GM21528 (cell line): ENCODE data around the gene SLC27A5.
"Not testable (repeated sequence)": the region's sequence is repeated elsewhere in the genome, so short reads cannot be mapped to it uniquely, and the experiment has no call there.

Source experiments
- ATAC-seq: cut with Tn5 transposase; IDR thresholded peaks from one replicate; pipeline ENCODE4 v1.9.1; 2021; ENCODE audit warnings: mild to moderate bottlenecking, moderate library complexity; ENCODE audit not compliant: unreplicated experiment, low FRiP score

SLC27A5 gene

DNA sequence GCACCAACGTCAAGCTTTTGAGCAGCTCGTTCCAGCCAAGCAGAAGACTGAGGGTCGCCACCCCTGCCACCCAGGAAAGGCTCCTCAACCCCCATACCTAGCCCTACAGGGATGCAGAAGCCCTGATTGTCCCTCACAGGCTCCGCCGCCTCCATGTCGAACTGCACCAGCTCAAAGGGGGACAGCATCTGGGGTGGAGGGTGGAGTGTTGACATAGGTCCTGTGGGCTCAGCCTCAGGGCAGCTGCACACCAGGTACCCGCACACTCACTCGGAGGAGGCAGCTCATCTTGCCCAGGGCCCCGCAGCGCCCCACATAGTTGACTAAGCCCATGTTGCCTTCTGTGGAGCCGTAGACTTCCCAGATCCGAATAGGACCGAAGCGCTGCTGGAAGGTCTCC is 11.6 kb downstream of the SLC27A5 start:
- ATAC-seq = no peak

GRCh38 chr19:58499021-58499927 is 12.5 kb downstream of the SLC27A5 start:
- ATAC-seq = peak; percentile 80

DNA sequence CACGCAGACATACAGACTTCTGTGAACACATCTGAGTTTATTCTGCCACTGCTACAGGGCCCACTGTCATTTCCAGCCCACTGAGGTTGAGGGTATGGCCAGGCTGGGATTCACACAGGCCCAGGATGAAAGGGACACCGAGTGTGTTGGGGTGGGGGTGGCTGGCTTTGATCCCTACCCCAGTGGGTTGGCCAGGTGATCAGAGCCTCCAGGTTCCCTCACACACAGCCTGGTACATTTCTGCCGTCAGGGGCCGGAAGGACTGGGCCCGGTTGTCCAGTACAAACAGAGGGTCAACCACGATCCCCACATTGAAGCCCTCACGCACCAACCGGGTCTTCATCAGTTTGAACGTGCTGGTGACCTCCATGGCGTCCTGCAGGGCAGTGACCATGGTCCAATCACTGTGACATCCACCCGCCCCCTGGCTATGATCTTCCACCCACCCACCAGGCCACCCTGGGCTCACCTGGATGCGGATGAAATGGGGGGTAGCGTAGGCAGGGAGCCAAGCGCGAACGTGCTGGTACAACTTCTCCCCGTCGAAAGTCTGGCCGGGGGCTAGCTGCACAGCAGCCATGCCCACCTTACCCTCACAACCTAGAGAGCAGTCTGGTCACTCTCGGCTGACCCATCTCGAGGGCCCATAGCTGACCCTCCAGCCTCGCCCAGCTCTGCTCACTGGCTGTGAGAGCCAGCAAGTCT is 13.3 kb downstream of the SLC27A5 start:
- no peak for ATAC-seq

DNA sequence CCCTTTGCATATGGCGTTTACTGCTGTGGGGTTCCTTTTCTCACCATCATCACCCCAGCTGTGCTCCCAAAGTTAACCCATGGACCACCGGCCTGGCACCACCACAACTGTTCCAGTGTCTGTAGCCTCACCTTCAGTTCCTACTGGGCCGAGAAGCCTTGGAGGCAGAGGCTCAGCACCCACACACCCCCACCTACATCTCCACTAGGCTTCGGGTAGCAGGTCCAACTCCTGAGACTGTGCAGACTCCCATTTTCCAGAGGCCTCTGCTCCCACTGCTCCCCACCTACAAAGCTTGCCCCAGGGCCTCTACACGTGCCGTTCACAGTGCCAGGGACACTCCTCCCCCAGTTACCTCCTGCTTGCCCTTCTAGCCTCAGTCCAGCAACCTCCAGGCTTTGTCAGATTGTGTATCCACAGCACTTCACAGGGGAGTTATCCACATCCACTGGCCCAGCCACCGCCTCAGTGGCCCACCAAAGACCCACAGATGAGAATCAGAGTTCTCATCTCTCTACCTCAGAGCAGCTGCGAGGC is 14.1 kb downstream of the SLC27A5 start:
- ATAC-seq = no peak

- ATAC-seq = no peak
Measured at GRCh38 chr19:58492265-58492664, 19.5 kb downstream of the SLC27A5 start.

DNA sequence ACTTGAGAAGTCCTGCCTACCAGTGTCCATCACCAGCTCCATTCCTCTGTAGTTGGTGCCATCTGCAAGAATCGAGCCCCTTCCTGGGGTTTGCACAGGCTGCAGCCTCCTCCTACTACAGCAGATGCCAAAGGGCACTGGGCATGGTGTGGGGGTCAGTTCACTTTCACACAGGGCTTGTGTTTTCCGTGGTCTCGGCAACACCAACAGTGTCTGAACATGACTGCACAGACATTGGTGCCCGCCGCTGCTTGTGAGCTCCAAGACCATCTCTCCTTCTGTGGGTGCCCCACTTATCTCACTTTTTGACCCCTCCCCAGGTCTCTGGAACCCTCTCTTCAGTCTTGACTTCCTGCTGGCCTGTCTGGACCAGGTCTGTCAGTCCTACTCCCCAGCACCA is 20.4 kb downstream of the SLC27A5 start:
- ATAC-seq = no peak

GRCh38 chr19:58484349-58484748 is 27.4 kb downstream of the SLC27A5 start:
- not testable (repeated sequence) for ATAC-seq

DNA sequence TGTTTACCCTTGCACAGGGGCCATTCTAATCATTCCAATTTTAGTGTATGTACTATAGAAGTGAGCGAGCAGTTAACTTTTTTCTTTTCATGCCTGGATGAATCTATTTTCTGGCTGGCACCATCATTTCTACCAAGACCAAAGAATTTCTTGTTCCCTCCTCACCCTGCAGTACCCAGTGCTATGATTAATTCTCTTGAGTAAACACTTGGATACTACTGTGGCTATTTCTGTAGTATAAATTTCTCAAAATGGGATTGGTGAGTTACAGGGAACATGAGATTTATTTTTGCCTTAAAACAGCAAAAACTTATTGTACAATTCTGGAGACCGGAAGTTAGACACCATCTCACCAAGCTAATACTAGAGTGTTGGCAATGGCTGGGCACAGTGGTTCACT is 28.0 kb downstream of the SLC27A5 start:
- ATAC-seq = no peak

GRCh38 chr19:58482372-58482771 is 29.4 kb downstream of the SLC27A5 start:
- ATAC-seq = no peak

DNA sequence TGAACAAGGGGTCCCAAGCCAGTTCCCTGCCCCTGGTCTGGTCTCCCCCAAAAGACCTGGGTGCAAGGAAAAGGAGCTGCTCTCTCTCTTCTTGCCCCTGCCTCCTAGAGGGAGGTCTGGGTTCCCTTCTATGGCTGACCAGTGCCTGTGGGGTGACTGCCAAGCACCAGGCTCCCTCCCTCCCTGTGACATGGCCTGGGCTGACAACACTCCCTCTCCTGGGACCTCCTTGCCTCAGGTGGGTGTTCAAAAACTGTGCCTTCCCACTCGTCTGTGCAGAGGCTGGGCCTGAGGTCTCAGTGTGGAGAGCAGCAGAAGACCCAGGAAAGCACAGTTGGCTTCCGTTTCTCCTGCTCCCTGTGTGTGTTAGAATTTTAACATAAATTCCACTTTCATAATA is 31.0 kb downstream of the SLC27A5 start:
- ATAC-seq = no peak

- ATAC-seq = no peak
Measured at GRCh38 chr19:58480481-58480830, 31.3 kb downstream of the SLC27A5 start.

DNA sequence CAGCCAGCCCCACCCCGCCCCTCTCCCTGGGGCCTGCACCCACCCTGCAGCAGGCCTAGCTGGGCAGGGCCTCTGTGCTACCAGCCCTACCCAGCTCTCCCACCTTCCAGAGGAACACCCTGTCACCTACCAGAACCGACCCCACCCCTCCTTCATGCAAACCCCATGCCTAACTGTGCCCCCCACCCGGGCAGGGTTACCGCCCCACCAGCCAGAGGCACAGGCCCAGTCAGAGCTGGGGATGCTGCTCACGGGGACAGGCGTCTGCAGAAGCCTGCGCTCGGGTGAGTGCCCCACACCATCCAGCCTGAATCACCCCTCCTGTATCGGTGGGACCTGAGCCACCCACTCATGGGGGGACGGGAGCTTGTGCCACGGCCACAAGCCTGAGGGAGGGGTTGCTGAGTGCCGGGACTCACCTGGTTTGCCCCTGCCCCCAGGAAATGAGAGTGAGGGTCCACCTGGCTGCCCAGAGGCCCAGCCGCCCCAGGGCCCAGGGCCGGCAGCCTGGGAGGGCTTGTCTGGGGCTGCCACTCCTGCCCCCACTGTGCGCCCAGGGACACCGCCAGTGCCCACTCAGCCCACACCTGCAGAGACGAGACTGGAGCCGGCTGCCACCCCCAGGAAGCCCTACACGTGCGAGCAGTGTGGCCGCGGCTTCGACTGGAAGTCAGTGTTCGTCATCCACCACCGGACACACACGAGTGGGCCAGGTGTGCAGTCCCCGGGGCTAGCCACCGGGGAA is 31.9 kb downstream of the SLC27A5 start:
- no peak for ATAC-seq

GRCh38 chr19:58479303-58479702 is 32.5 kb downstream of the SLC27A5 start:
- ATAC-seq = no peak

DNA sequence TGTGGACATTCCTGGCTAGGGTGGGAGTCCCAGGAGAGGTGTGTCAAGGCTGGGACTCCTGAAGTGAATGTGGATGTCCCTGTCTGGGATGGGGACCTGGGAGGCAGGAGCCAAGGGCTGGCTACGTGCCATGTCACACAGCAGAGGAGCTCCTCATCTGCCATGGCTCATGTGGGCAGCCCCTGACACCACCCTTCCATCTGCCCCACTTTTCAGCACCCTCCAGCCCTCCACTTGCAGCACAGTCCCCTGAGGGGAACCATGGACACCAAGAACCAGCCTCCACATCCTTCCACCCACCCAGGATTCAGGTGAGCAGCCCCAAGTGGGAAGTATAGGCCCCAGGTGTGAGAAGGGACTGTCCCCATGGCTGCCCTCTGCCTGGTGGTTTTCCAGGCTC is 33.9 kb downstream of the SLC27A5 start:
- no peak for ATAC-seq

DNA sequence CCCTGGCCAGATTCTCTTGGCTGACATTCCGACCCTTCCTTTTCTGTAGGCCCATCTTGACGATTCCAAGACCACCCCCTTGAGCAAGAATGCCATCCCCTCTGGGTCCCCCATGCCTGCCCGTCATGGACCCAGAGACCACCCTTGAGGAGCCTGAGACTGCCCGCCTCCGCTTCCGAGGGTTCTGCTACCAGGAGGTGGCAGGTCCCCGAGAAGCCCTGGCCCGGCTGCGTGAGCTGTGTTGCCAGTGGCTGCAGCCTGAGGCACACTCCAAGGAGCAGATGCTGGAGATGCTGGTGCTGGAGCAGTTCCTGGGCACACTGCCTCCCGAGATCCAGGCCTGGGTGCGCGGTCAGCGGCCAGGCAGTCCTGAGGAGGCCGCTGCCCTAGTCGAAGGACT is 34.7 kb downstream of the SLC27A5 start:
- no peak for ATAC-seq

- ATAC-seq = peak; percentile 12
Measured at GRCh38 chr19:58476498-58477015, 35.2 kb downstream of the SLC27A5 start.

DNA sequence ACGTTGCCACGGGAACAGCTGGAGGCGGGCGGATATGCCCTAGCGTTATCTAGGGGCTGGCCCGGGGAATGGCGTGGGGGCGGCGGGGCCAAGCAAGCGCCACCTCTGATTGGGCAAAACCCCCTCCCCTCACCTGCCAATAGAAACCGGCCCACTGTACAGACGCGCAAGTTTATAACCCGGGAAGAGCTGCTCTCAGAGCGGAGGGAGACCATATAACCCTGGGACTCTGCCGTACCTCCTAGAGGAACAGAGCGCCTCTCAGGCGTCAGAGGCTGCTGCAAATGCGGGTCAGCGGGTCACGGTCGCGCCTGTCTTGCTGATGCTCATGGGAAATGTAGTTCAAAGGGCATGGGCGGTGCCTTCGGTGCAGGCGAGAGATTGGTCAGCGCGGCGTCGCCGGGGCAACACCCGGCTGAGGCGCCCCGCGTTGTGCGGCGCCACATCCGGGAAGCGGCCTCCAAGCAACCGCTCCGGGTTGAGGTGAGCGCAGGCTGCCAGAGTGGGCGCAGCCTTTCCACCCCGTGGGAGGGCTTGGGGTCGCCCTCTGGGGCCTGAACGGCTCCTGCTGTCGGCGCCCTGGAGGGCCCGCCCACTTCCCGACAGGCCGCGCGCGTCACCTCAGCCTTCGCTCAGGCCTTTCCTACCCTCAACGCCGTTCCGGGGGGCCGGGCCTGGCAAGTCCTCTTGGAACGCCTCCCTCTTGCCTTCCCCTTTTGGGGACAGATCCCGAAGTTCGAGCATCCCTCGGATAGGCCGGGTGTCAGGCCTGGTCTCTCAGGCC is 35.9 kb downstream of the SLC27A5 start, which contains the start of gene ZNF446:
Gene ZNF446, plus strand, starts transcription at position 639 of the 784 bp plus-strand sequence. CDS start 867 bp downstream, outside the sequence.
- ATAC-seq = peak; percentile 79

DNA sequence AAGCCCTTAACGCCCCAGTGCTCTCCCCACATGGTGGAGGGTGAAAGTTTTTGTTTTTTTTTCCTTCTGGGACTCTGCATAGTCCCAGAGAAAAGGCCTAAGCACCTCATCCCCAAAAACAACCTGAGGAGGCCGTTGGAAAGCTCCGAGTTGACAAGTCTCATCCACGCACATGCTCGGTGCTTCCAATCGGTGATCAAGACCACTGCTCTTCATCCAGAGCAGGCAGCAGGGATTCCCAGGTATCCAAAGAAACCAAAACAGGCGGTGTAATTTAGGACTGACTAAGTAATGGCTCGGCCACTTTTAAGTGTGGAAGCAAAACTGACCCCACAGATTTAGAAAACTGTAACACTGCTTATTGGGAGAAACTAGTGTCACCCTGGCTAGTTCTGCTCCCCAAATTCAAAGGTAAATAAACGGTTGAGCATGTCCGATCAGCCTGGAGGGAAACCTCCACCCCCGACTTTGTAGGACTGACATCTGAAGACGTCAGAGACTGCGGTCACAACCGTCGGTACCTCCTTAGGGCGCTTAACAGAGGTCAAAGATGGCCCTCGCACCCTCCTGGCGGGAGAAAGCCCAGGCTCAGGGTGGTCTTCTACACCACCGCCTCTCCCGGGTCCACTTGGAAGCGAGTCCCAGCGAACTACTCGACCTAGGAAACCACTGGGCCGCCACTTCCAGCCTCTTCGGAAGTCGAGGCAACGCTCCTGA is 36.6 kb downstream of the SLC27A5 start:
- ATAC-seq = no peak
